Measurements from ENCODE around the gene S100A7.

S100A7 gene

DNA sequence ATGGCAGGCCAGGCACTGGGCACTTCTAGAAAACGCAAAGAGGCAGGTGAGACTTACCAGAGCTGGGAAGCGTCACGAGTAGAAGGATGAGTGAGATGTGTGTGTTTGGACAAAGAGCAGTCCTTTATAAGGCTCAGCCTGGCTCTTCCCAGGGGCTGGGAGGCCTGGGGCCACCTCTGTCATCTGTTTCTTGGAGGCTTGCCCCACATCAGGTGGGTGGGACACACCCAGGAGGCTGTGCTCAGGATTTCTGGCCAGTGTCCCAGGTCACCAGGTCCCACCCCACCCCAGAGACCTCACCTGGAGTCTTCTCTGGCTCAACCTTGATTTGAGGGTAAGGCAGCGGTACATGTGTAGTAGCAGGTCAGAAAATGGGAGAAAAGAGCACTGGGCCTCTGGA is at the start of gene S100A7:
S100A7 (minus strand) TSS at position 101 of the 400 bp plus-strand sequence. CDS start 1,638 bp downstream, outside the sequence.
- DNase-seq: no peak

DNA sequence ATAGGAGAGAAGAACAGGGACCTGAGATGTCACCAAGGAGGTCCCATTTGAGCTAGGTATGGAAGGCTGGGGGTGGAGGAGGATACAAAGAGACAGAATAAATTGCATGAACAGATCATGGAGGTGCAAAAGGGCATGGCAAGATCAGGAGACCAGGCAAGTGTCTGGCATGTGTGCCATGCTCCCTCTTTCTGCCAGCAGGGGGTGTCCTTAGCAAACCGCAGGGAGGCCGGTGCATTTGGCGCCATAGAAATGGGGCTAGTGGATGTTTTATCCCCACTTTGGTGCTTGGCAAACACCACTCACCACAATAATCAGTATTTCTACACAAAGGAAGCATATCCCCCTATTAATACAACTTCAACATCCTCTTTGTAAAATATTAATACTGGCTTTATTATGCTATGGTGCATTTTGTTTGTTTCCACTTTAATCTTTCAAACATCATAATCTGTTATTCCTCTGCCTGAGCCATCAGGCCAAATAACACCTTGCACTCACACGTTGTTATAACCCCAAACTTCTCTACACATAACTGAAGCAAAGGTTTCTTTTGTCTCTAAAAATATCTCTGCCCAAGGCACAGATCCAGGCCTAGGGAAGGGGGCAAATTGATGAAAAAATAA is 49.4 kb upstream of the S100A7 start:
- peak; percentile 36 to 62 for DNase-seq

DNA sequence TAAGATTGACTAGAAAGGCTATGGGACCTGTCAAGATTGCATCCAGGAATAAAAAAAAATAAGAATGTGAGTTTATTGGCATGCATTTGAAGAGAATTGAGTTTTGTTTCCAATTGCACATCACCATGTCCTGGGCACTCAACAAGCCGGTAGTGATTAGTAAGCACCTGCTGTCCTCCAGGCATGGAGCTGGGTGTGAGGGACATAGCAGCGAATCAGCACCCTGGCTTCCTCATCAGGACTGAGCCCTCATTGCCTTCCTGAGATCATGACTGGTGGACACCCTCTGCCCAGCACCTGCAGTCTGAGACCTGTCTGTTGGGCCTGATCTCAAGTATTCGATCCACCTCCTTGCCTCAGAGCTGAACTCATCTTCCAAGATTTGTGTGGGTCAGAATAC is 48.6 kb upstream of the S100A7 start:
- no peak for DNase-seq

- no peak for DNase-seq
Observed at GRCh38 chr1:153507926-153508583, 47.6 kb upstream of the S100A7 start.

DNA sequence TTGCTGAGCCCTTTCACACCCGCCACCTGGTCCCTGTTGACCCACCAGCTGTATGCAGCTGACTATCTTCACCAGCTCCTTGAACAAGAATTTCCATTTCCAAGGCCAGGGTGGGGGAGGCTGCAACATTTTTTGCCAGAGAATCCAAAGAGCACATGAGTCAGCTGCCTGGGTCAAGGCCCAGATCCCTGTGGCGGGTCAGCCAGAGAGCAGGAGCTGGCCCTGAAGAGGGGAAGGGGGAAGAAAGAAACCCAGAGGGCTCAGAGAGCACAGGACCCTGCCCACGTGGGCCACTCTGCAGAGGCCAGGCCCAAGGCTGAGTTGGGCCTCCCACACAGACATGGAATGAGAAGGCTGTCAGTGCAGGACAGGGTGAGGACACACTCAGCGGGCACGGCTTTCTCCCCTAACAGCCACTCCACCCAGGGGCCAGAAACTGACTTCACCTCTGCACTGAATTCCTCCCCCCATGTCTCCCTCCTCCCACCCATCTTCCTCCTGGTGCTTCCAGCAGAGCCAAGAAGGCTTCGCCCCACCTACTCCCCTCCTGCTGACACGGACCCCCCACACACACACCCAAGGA is 46.5 kb upstream of the S100A7 start:
- DNase-seq: no peak

DNA sequence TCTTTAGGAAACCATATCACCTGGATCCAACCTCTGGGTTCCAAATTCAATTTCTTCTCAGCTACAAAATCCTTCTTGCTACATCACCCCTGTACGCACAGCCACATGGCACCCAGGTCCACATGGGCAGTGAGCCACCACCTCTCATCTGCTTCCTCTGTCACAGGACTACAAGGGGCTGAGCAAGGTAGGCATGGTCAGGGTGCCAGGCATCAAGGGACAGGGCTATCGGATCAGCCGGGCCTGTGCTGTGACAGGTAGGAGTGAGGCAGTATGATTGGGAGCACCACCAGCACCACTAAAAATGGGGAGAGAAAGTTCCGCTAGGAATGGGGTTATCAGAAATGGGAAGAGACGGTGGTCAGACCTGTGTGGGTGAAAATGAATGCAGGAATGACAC is 45.9 kb upstream of the S100A7 start:
- DNase-seq: no peak

- no peak for DNase-seq
Observed at GRCh38 chr1:153505576-153505975, 45.1 kb upstream of the S100A7 start.

- no peak for DNase-seq
Observed at GRCh38 chr1:153503766-153504165, 43.3 kb upstream of the S100A7 start.

DNA sequence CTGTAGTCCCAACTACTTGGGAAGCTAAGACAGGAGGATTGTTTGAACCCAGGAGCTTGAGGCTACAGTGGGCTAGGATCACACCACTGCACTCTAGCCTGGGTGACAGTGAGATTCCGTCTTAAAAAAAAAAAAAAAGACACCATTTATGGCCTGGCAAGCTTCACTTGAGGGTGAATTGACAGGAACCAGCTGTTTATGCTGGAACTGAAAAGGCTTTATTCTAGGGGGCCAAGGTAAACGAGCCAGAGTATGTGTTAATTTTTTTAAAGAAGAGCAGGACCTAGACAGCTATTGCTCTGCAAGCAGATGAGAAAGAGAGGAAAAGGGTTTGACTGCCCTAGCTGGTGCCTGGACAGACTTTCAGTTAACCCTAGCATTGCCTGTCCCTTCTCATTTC is 38.3 kb upstream of the S100A7 start:
- DNase-seq: no peak

DNA sequence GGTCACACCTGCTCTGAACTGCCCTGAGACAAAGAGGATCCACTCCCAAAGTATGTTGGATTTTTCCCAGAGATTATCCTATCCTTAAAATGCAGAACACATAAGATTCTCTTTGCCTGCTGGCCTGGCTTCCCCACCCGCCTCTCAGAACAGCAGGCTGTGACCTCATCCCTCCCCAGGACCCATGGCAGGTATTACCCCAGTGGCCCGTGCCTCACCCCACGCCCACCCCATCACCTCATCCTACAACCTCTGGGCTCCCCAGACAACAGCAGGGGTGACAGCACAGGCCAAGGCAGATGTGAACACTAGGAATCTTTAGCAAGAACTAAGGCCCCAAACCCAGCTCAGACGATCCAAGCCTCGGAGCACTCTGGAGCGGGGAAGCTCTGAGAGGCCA is 35.1 kb upstream of the S100A7 start:
- DNase-seq: no peak

DNA sequence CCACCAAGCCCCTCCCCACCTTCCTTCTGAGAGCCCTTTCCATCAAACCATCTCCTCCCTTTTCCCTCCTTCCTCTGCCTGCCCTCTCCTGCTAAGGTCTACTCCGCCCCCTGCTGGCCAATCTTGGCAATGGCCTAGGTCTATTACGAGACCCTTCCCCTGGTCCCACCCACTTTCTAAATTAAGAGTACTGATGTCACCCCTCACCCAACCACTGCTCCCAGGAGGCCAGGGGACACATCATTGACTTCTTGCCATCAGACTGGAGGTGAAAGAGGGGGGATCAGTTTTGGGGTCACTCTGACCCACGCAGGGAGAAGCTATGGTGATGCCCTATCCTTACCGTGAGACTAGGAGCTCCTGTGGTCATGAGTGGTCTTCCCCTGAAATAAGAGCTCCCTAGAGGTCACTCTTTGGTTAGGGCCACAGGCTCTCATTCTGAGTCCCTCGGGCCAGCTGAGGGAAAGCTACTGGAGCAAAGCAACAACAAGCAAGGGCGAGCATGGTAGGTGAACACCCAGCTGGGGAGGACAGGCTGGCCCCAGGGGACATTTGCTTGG is 34.6 kb upstream of the S100A7 start:
- DNase-seq: peak; percentile 55 to 88

- DNase-seq: no peak
Observed at GRCh38 chr1:153493343-153493960, 33.0 kb upstream of the S100A7 start.

- peak; percentile 54 to 81 for DNase-seq
Observed at GRCh38 chr1:153490272-153491051, 30.0 kb upstream of the S100A7 start.

DNA sequence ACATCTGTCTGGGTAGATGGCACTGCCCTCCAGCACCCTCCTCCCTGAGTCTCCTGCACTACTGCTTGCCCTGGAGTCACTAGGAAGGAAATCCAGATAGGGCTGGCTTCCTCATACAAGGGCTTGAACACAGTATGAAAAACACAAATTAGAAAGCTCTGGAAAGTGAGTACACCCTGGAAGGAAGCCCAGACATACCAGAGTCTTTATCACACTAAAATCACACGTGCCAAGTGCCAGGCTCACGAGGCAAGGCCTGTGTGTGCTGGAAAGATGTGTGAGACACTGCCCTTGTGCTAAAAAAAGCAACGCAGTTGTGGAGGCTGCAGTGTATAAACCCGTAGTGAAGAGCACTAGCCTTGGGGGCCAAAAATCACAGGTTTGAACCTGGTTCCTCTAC is 28.3 kb upstream of the S100A7 start:
- no peak for DNase-seq

DNA sequence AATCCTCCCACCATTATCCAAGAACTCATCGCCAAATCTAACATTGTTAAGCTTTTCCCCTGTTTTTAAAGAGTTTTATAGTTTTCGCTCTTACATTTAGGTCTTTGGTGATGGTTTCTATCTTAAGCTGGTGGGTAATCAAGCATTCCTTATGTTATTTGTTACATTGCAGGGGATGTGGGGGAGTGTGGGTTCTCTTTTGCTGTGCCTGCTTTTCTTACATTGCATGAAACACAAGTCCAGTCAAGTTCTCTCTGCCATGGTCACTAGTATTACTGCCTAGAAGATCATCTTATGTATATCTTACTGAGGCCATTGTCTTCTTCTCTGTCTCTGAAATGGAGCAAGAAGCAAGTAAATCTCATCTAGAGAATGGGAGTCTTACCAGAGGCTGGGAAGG is 27.3 kb upstream of the S100A7 start:
- no peak for DNase-seq

DNA sequence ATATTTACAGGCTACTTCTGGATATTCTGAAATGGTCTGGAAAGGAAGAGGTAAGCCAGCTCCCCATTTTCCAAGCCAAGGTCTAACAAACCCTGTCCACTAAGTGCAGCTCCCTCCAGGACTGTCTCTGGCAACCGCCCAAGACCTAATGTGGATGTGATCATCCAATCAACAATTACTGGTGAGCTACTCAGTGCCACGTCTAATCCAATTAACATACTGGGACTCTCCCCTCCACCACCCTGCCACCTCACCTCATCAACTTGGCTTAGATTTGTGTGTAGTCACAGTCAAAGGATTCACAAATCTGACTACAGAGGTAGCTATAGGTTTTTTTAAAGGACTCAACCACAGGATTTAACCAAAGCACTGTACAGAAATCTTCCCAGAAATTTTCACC is 25.4 kb upstream of the S100A7 start:
- peak in 1 of 2 experiments; percentile 28 for DNase-seq

- peak; percentile 84 to 85 for DNase-seq
Observed at GRCh38 chr1:153483776-153484175, 23.3 kb upstream of the S100A7 start.

DNA sequence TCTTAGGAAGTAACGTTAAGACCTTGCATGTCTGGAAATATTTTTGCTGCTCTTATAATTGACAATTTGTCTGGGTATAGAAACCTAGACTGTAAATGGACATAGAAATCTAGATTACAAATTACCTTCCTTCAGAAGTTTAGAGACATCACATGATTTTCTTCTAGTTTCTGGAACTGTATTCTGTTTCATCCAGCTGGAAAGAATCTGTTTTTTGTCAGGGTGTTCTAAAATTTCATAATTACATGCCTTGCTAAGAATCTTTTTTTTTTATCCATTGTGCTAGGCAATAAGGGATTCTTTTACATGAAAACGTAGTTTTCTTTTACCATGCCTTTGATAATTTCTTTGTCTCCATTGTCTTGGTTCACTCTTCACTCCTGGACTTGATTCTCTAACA is 20.7 kb upstream of the S100A7 start:
- DNase-seq: no peak

- DNase-seq: no peak
Observed at GRCh38 chr1:153478692-153479618, 18.5 kb upstream of the S100A7 start.

GRCh38 chr1:153478047-153478691 is 17.7 kb upstream of the S100A7 start:
- DNase-seq: no peak

DNA sequence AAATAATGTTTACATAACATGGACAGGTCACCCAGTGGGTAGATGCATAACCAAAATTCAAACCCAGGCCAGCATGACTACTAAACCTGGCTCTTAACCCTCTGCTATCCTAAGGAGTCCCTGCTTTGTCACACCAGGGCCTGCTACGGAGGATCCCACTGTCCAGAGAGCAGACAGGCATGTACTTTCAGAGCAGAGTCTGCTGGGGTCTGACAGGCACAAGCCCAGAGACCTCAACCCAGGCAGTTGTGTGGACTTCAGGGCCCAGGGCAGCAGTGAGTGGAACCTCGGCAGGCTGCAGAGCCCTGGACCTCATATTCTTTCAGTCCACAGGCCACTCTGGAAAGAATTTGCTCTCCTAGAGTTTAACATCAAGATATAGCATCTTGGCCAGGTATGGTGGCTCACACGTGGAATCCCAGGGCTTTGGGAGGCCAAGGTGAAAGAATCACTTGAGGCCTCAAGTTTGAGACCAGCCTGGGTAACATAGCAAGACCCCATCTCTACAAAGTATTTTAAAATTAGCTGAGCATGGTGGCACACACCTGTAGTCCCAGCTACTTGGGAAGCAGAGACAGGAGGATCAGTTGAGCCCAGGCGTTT is 16.1 kb upstream of the S100A7 start:
- no peak for DNase-seq

Measured in NCI-H187 (cell line).